NCI-H146 treated with DMSO at 0.1 percent for 48 hours (cell line): ENCODE measurements around the gene EMP2.
"Not testable (repeated sequence)": the region's sequence is repeated elsewhere in the genome, so short reads cannot be mapped to it uniquely, and the experiment has no call there.

Experiments used
- DNase-seq: peaks from one replicate; lab custom pipeline; 2025; ENCODE audit not compliant: unreplicated experiment; lab: John Stamatoyannopoulos, UW

EMP2 gene

GRCh38 chr16:10579965-10580882, at the start of gene EMP2:
TSS of gene EMP2 (minus strand) at chr16:10580598. CDS start at chr16:10547617, 32,981 bp downstream.
- DNase-seq: no peak

DNA sequence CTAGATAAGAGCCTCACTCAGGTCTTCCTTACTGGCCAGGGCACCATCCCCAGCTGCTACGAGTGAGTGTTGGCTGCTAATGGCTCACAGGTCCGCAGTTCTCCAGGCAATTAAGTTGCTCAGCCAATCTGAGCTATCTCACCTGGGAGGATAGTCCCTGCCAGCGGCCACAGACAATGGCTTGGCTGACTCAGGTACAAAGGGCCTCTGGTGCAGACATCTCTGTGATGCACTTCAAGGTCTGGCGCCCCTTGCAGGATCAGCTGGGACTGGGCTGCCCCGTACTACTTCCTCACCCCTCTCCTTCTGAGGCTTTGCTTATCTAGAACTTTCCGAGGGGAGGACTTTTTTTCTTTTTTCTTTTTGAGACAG, 49.2 kb upstream of the EMP2 start:
- no peak for DNase-seq

DNA sequence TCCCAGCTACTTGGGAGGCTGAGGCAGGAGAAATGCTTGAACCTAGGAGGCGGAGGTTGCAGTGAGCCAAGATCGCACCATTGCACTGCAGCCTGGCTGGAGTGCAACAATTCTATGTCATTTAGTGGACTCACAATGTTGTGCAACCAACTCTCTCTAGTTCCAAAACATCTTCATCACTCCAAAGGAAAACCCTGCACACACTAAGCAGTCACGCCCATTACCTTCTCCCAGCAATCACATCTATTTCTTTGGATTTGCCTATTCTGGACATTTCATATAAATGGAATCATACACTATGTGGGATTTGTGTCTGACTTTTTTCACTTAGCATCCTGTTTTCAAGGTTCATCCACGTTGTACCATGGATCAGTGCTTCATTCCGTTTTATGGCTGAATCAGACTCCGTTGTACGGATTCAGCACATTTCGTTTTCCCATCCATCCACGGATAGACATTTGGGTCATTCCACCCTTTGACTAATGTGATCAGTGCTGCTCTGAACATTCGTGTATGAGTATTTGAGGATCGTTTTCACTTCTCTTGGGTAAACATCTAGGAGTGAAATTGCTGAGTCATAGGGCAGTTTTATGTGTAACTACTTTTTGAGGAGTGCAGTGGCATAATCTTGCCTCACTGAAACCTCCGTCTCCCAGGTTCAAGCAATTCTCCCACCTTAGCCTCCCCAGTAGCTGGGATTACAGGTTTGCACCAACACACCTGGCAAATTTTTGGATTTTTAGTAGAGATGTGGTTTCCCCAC, 45.4 kb upstream of the EMP2 start:
- DNase-seq: no peak

- DNase-seq: no peak
Observed at GRCh38 chr16:10624527-10624926, 44.1 kb upstream of the EMP2 start.

DNA sequence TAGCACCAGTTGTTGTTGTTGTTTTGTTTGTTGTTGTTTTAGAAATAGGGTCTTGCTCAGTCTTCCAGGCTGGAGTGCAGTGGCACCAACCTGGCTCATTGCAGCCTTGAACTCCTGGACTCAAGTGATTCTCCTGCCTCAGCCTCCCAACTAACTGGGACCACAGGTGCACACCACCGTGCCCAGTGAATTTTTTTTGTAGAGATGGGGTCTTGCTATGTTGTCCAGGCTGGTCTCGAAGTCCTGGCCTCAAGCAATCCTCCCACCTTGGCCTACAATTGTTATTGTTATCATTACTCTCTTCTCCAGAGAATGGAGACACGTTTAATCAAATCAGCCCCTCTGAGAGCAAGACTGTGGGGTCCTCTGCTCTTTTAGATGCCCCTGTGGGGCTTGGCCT, 42.7 kb upstream of the EMP2 start:
- DNase-seq: no peak

GRCh38 chr16:10622036-10622921, 41.9 kb upstream of the EMP2 start:
- DNase-seq: no peak

- DNase-seq: not testable (repeated sequence)
Observed at GRCh38 chr16:10621216-10621949, 41.0 kb upstream of the EMP2 start.

- DNase-seq: no peak
Observed at GRCh38 chr16:10620120-10620519, 39.7 kb upstream of the EMP2 start.

GRCh38 chr16:10619271-10619849, 39.0 kb upstream of the EMP2 start:
- DNase-seq: no peak

- DNase-seq: no peak
Observed at GRCh38 chr16:10618710-10619209, 38.4 kb upstream of the EMP2 start.

DNA sequence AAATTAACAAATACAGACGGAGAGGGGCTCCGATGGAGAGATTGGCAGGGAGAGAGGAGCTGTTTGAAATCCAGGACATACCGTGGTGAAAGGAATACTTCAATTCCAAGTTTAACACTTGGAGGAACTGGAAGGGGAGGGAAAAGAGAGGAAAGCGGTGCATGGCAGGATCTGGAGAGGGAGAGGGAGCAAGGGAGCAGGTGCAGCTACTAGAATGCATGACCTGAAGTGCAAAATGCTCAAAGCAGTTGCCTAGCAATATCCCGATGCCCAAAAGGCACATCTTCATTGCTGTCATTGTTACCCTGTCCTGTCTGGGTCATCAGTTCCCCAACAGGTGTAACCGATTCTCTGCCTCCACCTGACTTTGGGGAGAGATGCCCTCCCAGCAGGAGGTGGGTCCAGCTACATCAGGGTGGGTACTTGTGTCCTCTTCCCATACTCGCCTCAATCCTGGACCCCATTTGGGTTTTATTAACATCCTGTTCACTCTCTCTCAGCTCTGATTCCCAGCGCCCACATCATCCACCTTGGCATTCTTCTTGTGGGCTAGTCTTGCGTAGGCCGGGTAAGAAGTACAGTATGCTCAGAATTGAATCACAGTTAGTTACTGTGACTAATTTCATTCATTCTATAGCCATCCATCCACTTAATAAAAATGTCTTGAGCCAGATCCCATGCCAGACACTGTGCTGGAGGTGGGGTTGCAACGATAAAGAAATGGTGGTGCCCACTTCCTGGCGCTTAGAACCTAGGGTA, 37.4 kb upstream of the EMP2 start:
- DNase-seq: no peak

DNA sequence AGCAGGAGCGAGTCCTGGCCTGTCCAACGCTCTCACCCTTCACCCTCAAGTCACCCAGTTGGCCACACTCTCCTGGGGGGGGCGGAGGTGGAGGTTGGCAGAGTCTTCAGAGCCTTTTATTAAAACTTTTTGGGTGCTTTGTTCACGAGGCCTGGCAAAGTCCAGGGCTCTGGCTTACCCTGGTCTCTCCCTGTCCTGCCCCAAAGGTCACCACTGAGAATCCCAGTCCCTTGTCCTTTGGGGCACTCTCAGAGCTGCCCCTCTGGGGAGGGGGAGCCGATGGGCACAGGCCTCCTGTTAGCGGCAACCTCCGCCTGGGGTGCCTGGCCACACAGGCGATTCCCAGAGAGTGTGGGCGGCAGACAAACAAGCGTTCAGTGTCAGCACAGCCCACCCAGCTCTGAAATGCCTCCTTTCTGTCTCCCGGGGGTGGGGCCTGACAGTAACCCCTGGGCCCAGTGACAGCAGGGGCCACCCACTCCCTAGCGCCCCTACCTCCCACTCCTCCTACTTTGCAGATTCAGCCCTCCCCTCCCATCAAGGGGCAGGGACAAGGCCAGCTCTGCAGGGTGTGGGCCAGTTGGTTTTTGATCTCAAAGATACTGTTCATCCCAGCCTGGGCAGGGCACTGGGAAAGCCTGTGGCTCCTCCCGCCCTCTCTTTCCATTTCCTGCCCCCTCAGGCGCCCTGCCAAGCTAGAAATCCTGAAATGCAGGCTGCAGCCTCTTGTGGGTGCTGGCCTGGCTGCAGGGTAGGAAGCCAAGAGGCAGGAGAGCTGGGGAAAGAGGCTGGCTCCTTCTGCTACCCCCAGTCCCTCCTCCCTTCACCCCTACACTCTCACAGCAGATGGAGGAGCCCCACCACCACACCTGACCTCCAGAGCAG, 36.6 kb upstream of the EMP2 start:
- no peak for DNase-seq

DNA sequence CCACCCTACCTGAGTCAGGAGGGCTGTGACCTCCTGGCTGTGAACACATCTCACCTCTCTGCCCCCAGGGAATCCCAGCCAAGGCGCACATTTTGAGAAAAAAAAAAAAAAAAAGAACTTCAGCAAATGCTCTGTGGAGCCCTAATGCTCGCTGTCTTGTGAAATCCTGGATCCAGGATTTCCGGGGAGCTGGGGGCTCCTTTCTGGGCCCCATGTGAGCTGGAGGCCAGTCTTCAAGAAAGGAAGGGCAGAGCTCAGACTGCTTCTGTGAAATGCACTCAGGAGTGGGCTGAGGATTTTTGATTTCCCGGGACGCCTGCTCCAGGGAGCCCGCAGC, 36.0 kb upstream of the EMP2 start:
- no peak for DNase-seq

DNA sequence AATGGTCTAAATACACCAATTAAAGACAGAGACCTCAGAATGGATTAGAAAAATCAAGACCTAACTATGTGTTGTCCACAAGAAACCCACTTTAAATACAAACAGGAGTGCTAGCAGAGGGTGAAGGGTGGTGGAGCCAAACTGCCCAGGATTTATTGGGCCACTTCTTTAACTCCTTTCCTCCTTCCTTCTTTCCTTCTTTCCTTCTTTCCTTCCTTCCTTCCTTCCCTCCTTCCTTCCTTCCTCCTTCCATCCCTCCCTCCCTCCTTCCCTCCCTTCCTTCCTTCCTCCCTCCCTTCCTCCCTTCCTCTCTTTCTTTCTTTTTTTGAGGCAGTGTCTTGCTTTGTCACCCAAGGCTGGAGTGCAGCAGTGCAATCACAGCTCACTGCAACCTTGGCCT, 34.3 kb upstream of the EMP2 start:
- no peak for DNase-seq

DNA sequence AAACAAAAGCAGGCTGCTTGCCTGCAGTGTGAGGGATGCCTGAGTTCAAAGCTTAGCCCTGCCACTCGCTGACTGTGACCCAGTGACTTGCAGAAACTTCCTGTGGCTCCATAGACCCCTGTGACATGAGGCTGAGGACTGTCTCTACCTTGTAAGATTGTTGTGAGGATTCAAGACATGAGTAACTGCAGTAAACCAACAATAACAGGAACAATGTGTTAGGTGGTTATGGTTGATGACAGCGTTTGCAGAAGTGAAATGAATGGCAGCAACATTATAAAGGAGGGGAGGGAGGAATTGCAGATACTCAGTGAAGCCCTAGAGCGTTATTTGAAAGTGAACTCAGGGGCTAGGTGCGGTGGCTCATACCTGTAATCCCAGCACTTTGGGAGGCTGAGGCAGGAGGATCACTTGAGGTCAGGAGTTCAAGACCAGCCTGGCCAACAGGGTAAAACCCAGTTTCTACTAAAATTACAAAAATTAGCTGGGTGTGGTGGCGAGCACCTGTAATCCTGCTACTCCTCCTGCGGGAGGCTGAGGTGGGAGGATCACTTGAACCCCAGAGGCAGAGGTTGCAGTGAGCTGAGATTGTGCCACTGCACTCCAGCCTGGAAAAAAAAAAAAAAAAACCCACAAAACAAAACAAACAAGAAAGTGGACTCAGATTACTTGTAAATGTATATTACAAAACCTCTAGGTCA, 33.5 kb upstream of the EMP2 start:
- no peak for DNase-seq

DNA sequence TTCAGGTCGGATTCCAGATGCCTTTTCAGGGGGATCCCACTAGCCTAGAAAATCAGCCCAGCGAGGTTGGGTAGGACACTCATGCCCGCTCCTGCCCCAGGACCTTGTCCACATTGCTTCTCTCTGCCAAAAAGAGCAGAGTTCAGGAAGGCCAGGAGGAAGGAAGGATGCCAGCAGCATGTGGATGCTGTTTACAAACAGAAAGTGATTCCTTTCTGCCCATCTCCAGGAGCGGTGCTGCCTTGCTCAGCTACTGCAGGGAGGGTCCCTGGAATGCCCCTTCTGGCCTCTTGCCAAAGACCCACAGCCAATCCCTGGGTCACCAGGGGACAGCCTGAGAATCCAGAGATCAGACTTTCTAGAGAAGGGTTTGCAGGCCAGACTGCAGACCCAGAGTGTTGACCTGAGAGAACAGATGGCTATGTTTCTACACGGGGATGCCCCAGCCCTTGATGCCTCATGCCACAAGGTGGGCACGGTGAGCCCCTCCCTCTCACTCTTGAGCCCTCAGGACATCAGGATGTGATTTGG, 32.3 kb upstream of the EMP2 start:
- DNase-seq: no peak

DNA sequence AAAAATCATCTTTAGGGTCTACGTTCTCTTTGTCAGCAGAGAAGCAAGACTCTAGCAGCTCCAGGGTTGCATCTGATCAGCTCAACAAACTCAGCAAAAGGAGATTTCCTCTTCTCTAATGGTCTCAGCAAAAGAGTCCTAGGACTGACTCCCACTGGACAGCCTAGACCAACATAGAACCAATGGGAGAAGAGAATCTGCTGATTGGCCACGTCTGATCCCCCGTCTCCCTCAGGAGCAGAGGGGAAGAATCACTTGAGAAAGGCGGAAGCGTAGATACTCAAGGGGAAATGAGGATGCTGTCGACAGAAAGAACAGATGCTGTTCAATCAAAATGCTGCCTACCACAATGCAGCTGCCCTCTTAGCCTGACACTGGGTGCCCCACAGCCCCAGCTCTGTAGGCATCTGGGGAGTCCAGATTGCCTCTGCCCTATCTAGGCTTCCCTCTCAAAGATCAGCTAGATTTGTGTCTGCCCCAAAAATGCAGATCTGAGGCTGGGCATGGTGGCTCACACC, 31.5 kb upstream of the EMP2 start:
- no peak for DNase-seq
